ENCODE results near the gene DCST2.

The DCST2 gene

DNA sequence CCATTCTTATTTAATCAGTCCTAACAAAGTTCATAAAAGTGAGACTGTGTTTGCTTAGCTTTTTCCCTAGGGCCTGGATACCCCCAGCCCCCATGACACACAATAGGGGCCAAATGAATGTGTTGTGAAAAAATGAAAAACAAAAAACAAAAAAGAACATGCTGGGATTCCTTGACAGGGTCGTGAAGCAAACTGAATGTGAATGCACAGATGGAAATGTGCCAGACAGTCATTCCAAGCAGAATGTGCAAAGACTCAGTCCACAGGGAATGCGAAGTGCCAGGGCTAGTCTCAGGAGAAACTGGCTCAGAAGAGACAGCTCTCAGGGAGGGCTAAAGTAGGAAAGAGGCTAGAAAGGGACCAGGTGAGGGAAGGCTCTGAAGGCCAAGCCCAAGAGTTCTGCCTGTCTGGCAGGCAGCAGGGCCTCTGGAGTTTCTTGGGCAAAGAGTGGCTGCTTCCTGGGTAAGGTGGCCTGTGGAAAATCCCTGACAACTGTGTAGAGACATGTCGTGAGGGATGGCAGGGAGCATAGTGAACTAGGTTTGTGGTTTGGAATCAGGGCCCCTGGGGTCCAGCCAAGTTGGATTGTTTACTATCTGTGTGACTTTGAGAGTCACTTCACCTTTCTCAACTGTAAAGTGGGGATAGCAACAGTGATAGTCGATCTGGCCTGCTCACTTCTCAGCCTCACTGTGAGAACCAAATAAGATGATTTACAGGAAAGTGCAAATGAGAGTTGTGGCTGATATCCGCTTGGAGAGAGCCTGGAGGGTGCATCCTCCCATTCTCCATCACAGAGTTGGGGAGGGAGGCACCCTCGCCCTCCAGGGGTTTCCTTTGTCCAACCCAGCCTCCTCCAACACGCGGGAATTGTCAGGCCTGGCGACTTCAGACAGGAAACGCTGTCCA is 16.3 kb upstream of the DCST2 start:
- no peak for DNase-seq (ENCODE audit: low read depth in 3 of 3)

DNA sequence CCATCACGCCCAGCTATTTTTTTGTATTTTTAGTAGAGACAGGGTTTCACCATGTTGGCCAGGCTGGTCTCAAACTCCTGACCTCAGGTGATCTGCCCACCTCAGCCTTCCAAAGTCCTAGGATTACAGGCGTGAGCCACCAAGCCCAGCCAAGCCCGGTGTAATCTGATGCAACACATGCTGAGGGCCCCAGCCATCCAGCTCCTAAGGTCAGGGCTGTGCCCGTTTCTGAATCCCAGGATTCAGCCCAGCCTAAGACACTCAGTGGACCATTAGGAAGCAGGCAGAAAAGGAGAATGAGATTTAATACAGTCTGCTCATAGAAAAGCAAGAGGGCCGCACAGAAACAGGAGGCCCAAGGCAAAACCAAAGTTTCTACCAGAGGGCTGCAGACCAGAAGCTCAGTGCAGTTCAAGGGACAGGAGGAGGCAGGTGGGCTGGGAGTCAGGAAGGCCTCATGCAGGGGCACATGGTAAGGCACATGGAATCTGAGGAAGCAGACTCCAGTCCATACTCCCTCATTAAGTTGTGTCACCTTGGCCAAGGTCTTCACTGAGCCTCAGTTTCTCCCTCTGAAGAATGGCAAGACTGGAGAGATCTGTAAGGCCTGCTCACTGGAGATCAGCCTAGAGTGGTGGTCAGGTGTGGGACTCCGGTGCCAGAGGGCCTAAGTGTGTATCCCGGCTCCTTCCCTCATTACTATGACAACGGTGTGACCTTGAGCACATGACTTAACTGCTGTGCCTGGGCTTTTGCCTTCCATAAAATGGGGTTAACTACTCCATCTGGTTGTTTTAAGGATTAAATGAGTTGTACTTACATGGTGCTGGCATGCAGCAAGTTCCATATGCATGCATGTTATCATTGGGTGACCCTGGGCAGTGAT is 15.1 kb upstream of the DCST2 start:
- DNase-seq (ENCODE audit: low read depth in 3 of 3) = no peak

DNA sequence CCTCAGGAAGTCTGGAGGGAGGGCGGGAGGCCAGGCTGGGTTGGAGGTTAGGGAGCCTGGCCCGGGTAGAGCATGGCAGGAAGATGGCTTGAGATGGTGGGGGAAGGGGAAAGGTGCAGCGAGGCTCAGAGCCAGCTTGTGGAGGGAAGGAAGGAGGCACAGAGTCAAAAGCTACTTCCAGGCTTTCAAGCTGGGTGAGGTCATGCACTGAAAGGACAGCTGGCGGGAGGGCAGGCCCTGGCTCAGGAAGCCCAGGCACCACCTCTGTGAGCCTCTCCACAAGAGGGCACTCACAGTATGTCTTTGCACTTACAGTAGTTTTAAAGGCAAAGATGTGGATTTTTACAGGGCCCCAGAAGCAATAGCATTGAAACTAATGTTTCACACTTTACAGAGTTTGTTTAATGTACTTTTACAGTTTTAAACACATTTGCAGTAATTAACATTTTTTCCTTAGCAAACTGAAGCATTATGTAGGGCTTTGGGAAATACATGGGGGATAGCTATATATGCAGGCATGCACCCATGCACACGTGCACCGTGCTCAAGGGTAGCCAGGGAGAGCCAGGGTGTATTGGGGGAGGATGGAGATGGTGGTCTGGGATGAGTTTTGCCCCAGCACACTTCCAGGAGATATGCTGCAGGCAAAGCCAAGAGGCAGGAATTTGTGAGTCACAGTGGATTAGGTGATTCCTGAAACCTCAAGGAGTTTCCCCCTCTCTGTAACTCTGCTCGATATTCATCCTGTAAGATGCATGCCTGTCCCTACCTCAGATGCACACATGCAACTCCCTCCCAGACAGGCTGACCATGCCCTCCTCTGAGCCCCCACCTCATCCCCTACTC is 11.5 kb upstream of the DCST2 start:
- peak in 2 of 3 experiments; percentile 27 to 36 for DNase-seq (ENCODE audit: low read depth in 3 of 3)

DNA sequence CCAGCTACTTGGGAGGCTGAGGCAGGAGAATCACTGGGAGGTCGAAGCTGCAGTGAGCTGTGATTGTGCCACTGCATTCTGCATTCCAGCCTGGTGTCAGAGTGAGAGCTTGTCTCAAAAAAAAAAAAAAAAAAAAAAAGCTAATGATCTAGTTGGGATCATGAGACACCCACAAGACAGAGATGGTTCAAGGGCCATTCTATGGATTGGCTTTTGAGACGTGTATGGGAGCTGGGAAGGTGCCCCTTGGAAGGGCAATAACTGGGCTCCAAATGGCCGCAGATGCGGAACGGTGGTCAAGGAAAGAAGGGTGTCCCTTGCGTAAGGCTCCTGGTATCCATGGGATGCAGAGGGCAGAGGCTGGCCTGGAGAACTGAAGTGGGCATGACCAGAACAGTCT is 10.8 kb upstream of the DCST2 start:
- no peak for DNase-seq (ENCODE audit: low read depth in 3 of 3)

- DNase-seq (ENCODE audit: low read depth in 3 of 3) = no peak
These were observed 10.2 kb upstream of the DCST2 start for GRCh38 chr1:155043793-155044192.

DNA sequence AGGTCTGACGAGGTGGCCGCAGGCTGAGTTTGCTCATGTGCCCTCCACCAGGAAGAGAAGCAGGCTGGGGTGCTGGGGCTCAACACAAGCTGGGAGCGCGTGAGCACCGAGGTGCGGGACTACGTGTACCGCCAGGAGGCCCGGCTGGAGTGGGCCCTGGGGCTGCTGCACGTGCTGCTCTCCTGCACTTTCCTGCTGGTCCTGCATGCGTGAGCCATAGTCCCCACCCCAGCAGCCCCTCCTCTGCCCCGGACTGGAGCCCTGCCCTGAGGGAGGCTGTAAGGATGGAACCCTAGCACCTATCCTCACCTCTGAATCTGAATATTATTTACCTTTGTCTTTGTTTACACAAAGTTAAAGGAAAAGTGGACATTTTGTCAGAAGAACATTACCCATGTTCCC is 9.7 kb upstream of the DCST2 start:
- no peak for DNase-seq (ENCODE audit: low read depth in 3 of 3)

DNA sequence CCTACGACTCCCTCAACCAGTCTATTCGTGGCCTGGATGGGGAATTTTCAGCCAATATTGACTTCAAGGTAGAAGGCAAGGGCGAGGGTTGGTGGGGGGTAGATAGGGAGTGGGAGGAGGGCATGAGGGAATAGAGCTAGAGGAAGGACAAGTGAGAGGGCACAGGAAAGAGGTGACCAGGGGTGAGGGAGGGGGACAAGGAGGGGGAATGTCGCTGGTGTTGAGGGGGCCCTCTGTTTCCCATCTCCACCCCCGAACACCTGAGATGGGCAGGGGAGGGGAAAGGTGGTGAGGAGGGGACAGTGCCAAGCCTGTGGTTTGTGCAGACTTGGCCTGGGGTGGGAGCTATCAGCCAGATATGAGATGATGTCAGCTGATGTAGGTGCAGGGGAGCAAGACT is 9.2 kb upstream of the DCST2 start:
- DNase-seq (ENCODE audit: low read depth in 3 of 3) = no peak

DNA sequence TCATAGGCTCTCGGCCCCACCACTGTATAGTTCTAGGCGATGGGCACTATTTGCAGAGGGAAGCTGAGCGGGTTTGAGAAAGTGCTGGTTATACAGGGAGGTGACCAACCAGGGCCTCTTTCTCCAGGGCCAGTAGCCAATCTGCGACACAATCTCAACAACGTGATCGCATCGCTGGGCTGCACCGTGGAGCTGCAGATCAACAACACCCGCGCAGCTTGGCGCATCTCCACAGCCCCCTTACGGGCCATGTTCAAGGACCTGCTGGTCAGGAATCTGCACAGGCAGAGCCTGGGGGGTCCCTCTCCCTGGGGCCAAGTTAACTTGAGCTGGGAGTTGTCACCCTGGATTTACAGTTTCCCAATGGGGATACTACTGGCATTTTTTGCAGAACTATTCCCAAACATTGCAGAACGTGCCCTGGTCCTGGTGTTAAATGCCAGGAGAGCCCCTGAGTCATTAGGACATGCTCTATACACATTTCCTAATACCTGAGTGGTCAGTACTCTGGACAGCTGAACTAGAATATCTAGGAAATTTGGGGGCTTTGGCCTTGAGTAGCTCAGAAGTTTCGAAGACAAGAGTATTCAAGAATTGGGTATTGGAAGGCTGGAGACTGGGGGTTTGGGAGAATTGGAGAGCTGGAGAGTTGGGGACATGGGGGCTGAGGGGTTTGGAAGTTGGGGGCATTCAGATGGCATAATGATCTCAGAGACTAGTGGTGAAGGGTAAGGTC is 6.9 kb upstream of the DCST2 start:
- no peak for DNase-seq (ENCODE audit: low read depth in 3 of 3)

DNA sequence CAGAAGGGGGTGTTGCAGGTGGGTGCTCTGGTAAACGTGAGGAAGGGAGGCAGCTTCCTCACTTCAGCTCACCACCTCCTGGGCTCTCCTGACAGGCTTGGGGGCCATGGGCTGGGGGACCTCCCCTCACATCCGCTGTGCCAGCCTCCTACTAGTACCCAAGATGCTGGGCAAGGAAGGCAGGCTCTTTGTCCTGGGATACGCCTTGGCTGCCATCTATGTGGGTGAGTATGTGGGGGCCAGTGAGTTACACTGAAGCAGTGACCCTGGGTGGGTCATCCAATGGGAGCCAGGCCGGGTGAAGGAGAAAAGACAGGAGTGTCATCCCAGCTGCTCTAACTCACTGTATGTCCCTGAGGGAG is 5.7 kb upstream of the DCST2 start:
- no peak for DNase-seq (ENCODE audit: low read depth in 3 of 3)

- no peak for DNase-seq (ENCODE audit: low read depth in 3 of 3)
These were observed 5.2 kb upstream of the DCST2 start for GRCh38 chr1:155038602-155039307.

GRCh38 chr1:155037851-155038441 is 4.4 kb upstream of the DCST2 start:
- no peak for DNase-seq (ENCODE audit: low read depth in 3 of 3)

DNA sequence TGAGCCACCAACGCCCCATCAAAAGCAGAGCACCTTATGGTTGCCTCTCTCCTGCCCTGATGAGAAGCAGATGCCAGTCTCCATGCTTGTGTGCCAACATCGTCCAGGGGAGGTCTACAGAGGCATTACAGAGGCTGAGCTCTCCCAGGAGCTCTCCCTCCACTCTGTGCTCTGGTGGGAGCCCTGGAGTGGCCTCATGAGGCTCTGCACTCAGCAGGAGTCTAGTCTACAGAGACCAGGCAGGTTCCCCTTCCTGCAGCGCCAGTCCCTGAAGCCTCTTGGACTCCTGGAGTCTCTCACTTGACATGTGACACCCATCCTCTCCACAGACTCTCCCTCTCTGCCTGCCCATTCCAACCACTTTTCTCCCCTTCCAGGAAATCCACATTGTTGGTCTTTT is 3.5 kb upstream of the DCST2 start:
- no peak for DNase-seq (ENCODE audit: low read depth in 3 of 3)

GRCh38 chr1:155035936-155036335 is 2.4 kb upstream of the DCST2 start:
- DNase-seq (ENCODE audit: low read depth in 3 of 3) = no peak

DNA sequence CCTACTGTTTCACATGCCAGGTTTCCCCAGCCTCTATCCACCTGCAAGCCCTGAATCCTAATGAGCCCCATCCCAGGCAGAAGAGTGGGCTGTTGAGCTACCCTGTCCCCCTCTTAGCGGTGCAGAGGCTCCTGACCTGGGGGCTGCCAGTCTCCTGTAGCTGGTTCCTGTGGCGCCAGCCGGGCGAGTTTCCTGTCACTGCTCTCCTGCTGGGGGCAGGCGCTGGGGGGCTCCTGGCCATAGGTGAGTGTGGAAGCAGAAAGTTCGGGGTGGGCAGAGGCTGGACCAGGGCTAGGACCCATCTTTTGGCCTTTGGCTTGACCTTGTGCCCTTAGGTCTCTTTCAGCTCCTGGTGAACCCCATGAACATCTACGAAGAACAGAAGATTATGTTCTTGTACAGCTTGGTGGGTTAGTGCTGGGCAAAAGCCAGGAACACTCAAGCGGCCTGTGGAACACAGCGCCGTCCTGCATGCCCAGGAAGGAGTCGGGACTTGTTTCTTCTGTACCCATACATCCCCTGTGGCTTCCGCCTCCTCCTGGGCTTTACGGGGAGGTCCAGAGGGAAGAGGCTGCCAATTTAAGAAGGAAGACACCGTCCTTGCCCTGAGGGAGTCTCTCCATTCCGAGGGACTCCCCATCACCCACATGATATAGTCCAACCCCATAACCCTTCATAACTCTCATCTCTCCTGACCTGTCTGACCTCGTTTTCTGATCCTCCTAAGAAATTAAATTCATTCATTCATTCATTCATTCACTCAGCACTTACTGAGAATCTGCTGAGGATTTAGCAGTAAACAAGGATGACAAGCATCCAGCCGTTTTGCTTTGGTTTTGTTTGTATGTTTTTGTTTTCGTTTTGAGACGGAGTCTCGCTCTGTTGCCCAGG is 982 bp upstream of the DCST2 start:
- DNase-seq (ENCODE audit: low read depth in 3 of 3) = no peak

DNA sequence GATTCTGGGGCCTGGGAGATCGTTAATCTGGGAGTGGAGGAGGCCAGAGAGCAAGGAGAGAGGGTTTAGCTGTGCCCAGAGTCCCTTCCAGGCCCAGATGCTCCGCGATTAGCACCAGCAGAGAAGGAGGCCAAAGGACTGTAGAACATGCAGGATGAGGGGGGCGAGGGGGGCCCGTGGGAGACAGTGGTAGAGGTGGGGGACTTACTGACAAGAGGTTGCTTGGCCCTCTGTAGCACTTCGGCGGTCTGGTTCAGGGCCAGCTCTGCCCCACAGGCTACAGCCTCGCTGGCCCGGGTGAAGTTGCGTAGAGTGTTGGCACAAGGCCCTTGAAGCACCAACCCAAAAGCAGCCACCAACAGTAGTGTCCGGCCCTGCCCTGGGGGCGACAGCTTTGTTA is 695 bp downstream of the DCST2 start:
- no peak for DNase-seq (ENCODE audit: low read depth in 3 of 3)

DNA sequence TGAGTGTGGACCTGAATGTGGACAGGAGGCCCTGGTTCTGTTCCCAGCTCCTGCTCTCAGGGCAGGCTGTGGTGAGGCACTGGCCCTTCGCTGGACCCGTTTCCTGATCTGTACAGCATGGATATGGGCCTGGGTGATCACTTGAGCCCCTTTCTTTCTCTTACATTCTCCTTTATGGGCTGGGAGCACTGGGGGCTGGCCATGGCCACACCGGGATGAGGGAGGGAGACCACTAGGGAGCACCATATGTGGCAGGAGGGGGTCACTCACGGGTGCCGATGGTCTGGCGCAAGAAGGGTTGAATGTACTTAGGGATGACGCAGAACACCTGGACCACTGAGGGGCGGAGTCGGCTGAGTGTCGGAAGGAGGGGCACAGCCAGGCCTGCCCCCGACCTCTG is 2.7 kb downstream of the DCST2 start:
- DNase-seq (ENCODE audit: low read depth in 3 of 3) = no peak

DNA sequence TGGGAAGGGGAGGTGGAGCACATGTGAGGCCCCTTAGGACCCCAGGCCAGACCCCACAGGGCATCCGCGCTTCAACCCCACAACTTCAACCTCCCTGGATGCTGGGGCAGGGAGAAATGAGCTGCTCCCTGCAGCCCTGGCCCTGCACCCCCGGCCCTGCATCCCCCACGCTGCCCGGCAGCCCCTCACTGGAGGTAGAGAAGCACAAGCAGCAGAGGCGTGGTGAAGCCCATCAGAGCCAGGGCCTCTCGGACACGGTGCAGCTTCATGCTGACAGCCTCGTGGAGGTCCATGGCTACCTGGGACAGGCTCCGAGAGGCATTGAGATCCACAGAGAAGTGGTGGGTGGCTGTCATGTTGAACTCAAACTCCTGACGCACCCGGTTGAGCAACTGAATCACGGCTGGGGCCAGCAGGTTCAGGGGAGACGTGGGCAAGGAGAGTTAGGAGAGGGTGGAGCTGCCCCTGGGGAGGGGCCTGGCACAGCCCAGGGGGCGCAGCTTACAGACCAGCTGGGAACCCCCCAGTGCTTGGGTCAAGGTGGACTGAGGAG is 3.3 kb downstream of the DCST2 start:
- DNase-seq (ENCODE audit: low read depth in 3 of 3) = no peak

GRCh38 chr1:155029513-155030242 is 3.9 kb downstream of the DCST2 start:
- DNase-seq (ENCODE audit: low read depth in 3 of 3) = no peak
